H9 (cell line): Measurements from ENCODE around the gene CEP128. TPM values are rescaled to one million over a fixed set of nuclear protein-coding genes. Genes with fewer than 3 reads are reported as not detected.

Experiments
- DNase-seq: peaks from one replicate; pipeline ENCODE4 v3.0.0-alpha.2; 2017
- H2AFZ ChIP-seq: one replicate; pipeline ENCODE4 v1.6.1; 2013; ENCODE audit warnings: mild to moderate bottlenecking, low read length, control low read depth, moderate library complexity
- H2AK5ac ChIP-seq: 2 replicates; pipeline ENCODE4 v1.6.1; 2013; ENCODE audit warnings: low read length, control low read depth, mixed read lengths; ENCODE audit not compliant: insufficient read length
- H2BK120ac ChIP-seq: one replicate; pipeline ENCODE4 v1.6.1; 2013; ENCODE audit warnings: low read depth, mild to moderate bottlenecking, low read length, control low read depth, inconsistent platforms; ENCODE audit not compliant: poor library complexity, severe bottlenecking
- H2BK12ac ChIP-seq: 2 replicates; pipeline ENCODE4 v1.6.1; 2013; ENCODE audit warnings: low read length, control low read depth, mixed read lengths, low read depth; ENCODE audit not compliant: insufficient read length
- H2BK15ac ChIP-seq: 2 replicates; pipeline ENCODE4 v1.6.1; 2013; ENCODE audit warnings: low read depth, low read length, control low read depth
- H2BK20ac ChIP-seq: one replicate; pipeline ENCODE4 v1.6.1; 2013; ENCODE audit warnings: low read depth, mild to moderate bottlenecking, low read length, control low read depth, inconsistent platforms; ENCODE audit not compliant: poor library complexity, severe bottlenecking
- H2BK5ac ChIP-seq: 2 replicates; pipeline ENCODE4 v1.6.1; 2013; ENCODE audit warnings: low read length, control low read depth, mixed read lengths; ENCODE audit not compliant: insufficient read length
- H3K14ac ChIP-seq: 2 replicates; pipeline ENCODE4 v1.6.1; 2013; ENCODE audit warnings: low read length, control low read depth; ENCODE audit not compliant: insufficient read depth
- H3K18ac ChIP-seq: 2 replicates; pipeline ENCODE4 v1.6.1; 2013; ENCODE audit warnings: low read depth, mild to moderate bottlenecking, mixed read lengths, low read length, control low read depth; ENCODE audit not compliant: insufficient read length
- H3K23ac ChIP-seq: 2 replicates; pipeline ENCODE4 v1.6.1; 2013; ENCODE audit warnings: low read length, control low read depth, mixed read lengths, low read depth; ENCODE audit not compliant: insufficient read length
- H3K23me2 ChIP-seq: 2 replicates; pipeline ENCODE4 v1.6.1; 2013; ENCODE audit warnings: low read depth, mild to moderate bottlenecking, mixed read lengths, low read length, control low read depth; ENCODE audit not compliant: insufficient read length, poor library complexity, severe bottlenecking
- H3K27ac ChIP-seq: 2 replicates; pipeline ENCODE4 v1.5.1; 2013; ENCODE audit warnings: low read length, control low read depth, mixed read lengths, low read depth; ENCODE audit not compliant: insufficient read length
- H3K27me3 ChIP-seq: 2 replicates; pipeline ENCODE4 v1.6.1; 2013; ENCODE audit warnings: low read length, control low read depth, inconsistent platforms; ENCODE audit not compliant: insufficient read depth
- H3K4ac ChIP-seq: 2 replicates; pipeline ENCODE4 v1.6.1; 2013; ENCODE audit warnings: low read depth, mild to moderate bottlenecking, control low read depth, inconsistent platforms, low read length, moderate library complexity
- H3K4me1 ChIP-seq: 2 replicates; pipeline ENCODE4 v1.6.1; 2013; ENCODE audit warnings: low read length, control low read depth, inconsistent platforms; ENCODE audit not compliant: insufficient read depth
- H3K4me2 ChIP-seq: 2 replicates; pipeline ENCODE4 v1.6.1; 2013; ENCODE audit warnings: low read length, control low read depth, mixed read lengths; ENCODE audit not compliant: insufficient read length, insufficient read depth
- H3K56ac ChIP-seq: 2 replicates; pipeline ENCODE4 v1.6.1; 2013; ENCODE audit warnings: low read depth, mild to moderate bottlenecking, mixed read lengths, low read length, control low read depth; ENCODE audit not compliant: insufficient read length
- H3K79me1 ChIP-seq: 2 replicates; pipeline ENCODE4 v1.6.1; 2013; ENCODE audit warnings: low read depth, mild to moderate bottlenecking, moderate library complexity, low read length, control low read depth, inconsistent platforms; ENCODE audit not compliant: insufficient read depth, poor library complexity, severe bottlenecking
- H3K79me2 ChIP-seq: 2 replicates; pipeline ENCODE4 v1.6.1; 2013; ENCODE audit warnings: low read length, control low read depth, inconsistent platforms; ENCODE audit not compliant: insufficient read depth
- H3K9ac ChIP-seq: 2 replicates; pipeline ENCODE4 v1.6.1; 2013; ENCODE audit warnings: low read length, control low read depth, mixed read lengths; ENCODE audit not compliant: insufficient read length; ENCODE audit errors: extremely low read depth
- H3K9me3 ChIP-seq: one replicate; pipeline ENCODE4 v1.6.1; 2013; ENCODE audit warnings: low read depth, low read length, inconsistent platforms; ENCODE audit not compliant: control insufficient read depth
- H3T11ph ChIP-seq: one replicate; pipeline ENCODE4 v1.6.1; 2013; ENCODE audit warnings: mild to moderate bottlenecking, low read length, control low read depth, inconsistent platforms
- H4K20me1 ChIP-seq: one replicate; pipeline ENCODE4 v1.6.1; 2013; ENCODE audit not compliant: control insufficient read depth, insufficient read length, insufficient read depth
- H4K5ac ChIP-seq: 2 replicates; pipeline ENCODE4 v1.6.1; 2013; ENCODE audit warnings: low read depth, mild to moderate bottlenecking, mixed read lengths, low read length, control low read depth; ENCODE audit not compliant: insufficient read length
- H4K8ac ChIP-seq: replicated peaks from 2 replicates; pipeline ENCODE4 v1.6.1; 2013; ENCODE audit warnings: low read length, control low read depth, mixed read lengths, low read depth; ENCODE audit not compliant: insufficient read length
- H4K91ac ChIP-seq: 2 replicates; pipeline ENCODE4 v1.6.1; 2013; ENCODE audit warnings: low read depth, mild to moderate bottlenecking, moderate library complexity, mixed read lengths, low read length, control low read depth; ENCODE audit not compliant: insufficient read length
- H3K27ac Mint-ChIP-seq, 3 experiments: 2 replicates in 2 of 3; 3 replicates in 1 of 3; pipeline ENCODE4 v1.8.0; 2020 to 2021; ENCODE audit warnings: mixed read lengths in 3 of 3, mild to moderate bottlenecking in 1 of 3, moderate library complexity in 1 of 3
- H3K27me3 Mint-ChIP-seq: 2 replicates; pipeline ENCODE4 v1.8.0; 2021; ENCODE audit warnings: low read depth, mild to moderate bottlenecking, moderate library complexity, mixed read lengths
- H3K36me3 Mint-ChIP-seq, 3 experiments: 2 replicates in 2 of 3; 3 replicates in 1 of 3; pipeline ENCODE4 v1.8.0; 2020 to 2021; ENCODE audit warnings: low read depth in 3 of 3, mixed read lengths in 3 of 3; ENCODE audit not compliant: insufficient read depth in 1 of 3
- H3K4me1 Mint-ChIP-seq, 2 experiments: 2 replicates each; pipeline ENCODE4 v1.8.0; 2020; ENCODE audit warnings: mixed read lengths in 2 of 2
- H3K4me3 Mint-ChIP-seq, 2 experiments: 2 replicates in 1 of 2; 3 replicates in 1 of 2; pipeline ENCODE4 v1.8.0; 2020 to 2021; ENCODE audit warnings: mild to moderate bottlenecking in 2 of 2, mixed read lengths in 2 of 2, moderate library complexity in 1 of 2
- H3K9me3 Mint-ChIP-seq, 2 experiments: 2 replicates in 1 of 2; 3 replicates in 1 of 2; pipeline ENCODE4 v1.8.0; 2020; ENCODE audit warnings: mild to moderate bottlenecking in 2 of 2, mixed read lengths in 2 of 2, moderate library complexity in 1 of 2
- WGBS: extraction: QIAGEN DNeasy Blood & Tissue Kit; methylation state at CpG from one replicate; pipeline ENCODE4 v1.1.7; 2013; ENCODE audit warnings: missing lambda C conversion rate, low lambda C conversion rate, mixed read lengths; ENCODE audit not compliant: insufficient read length; ENCODE audit errors: extremely low coverage; 5-methylcytosine and 5-hydroxymethylcytosine counted together
- total RNA-seq: library from RNA; stranded (reverse); gene quantifications from 2 replicates; pipeline ENCODE4 v1.2.1, GENCODE V29; 2021
- TF ChIP-seq, protein P1 (sequence below): fragments of 200-600 bp; sonication (generic); conservative IDR thresholded peaks from 3 replicates; pipeline ENCODE4 v1.8.0; 2021; ENCODE audit warnings: antibody characterized with exemption, mild to moderate bottlenecking

CEP128 gene
- total RNA-seq, 1 experiment from 2014 or later, result 16.3 TPM

DNA sequence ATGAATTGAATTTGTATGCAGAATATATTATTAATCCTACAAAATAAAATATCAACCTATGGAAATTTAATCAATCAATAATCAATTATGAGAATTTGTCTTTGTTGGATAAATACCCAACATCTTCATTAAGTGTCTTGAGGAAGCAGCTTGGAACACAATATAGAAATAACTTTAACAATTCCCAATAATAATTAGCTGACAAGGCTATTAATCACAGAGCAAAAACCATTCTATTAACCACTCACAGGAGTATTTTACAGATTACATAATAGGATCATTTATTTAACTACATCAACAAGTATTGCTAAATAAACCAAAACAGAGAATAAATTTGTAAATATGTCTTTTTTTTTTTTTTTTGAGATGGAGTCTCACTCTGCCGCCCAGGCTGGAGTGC lies 190.3 kb downstream of the CEP128 start:
- Histone ChIP-seq H3K9ac (no peak overlapping the region), H2BK20ac (no peak overlapping the region), H3K4ac (no peak overlapping the region), H2BK5ac (no peak overlapping the region), H3K23ac (no peak overlapping the region), H2BK120ac (no peak overlapping the region), H2BK12ac (no peak overlapping the region), H3K4me1 (no peaks in the 10 kb centered on the region), H3K14ac (no peak overlapping the region), H3K9me3 (no peaks in the 10 kb centered on the region), H4K91ac (no peak overlapping the region), H3K79me1 (no peaks in the 10 kb centered on the region), H3K23me2 (no peaks in the 10 kb centered on the region), H2AFZ (no peak overlapping the region), H2BK15ac (no peak overlapping the region), H3K27me3 (no peaks in the 10 kb centered on the region), H3K18ac (no peak overlapping the region), H3K27ac (no peak overlapping the region), H4K8ac (no peak overlapping the region), H4K5ac (no peak overlapping the region), H2AK5ac (no peak overlapping the region), H3K4me2 (no peak overlapping the region), H4K20me1 (no peaks in the 10 kb centered on the region), H3K56ac (no peak overlapping the region), H3K79me2 (no peaks in the 10 kb centered on the region), H3T11ph (no peak overlapping the region)
- DNase-seq, result no peak
- H3K9me3 Mint-ChIP-seq, result no peaks in the 10 kb centered on the region
- H3K4me3 Mint-ChIP-seq, result no peak overlapping the region
- no peaks in the 10 kb centered on the region for H3K36me3 Mint-ChIP-seq
- WGBS, result no CpG with 5 or more reads among the region's 1 CpG
- TF ChIP-seq, protein P1, sequence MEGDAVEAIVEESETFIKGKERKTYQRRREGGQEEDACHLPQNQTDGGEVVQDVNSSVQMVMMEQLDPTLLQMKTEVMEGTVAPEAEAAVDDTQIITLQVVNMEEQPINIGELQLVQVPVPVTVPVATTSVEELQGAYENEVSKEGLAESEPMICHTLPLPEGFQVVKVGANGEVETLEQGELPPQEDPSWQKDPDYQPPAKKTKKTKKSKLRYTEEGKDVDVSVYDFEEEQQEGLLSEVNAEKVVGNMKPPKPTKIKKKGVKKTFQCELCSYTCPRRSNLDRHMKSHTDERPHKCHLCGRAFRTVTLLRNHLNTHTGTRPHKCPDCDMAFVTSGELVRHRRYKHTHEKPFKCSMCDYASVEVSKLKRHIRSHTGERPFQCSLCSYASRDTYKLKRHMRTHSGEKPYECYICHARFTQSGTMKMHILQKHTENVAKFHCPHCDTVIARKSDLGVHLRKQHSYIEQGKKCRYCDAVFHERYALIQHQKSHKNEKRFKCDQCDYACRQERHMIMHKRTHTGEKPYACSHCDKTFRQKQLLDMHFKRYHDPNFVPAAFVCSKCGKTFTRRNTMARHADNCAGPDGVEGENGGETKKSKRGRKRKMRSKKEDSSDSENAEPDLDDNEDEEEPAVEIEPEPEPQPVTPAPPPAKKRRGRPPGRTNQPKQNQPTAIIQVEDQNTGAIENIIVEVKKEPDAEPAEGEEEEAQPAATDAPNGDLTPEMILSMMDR, result no peak
- no peak overlapping the region for H3K27ac Mint-ChIP-seq
- H3K27me3 Mint-ChIP-seq, result no peaks in the 10 kb centered on the region
- H3K4me1 Mint-ChIP-seq, result peaks cover 0 to 6% of the 10 kb centered on the region in 2 experiments; a peak in 2 of 4 replicates
